Tibial artery (tissue), 4 donors: ENCODE data around the gene FAM156B.
"Not testable (repeated sequence)": the region's sequence is repeated elsewhere in the genome, so short reads cannot be mapped to it uniquely, and the experiment has no call there.

Experiments used
- DNase-seq, 2 donors: peaks; one replicate each; pipeline ENCODE4 v3.0.0-alpha.2; 2019
- H3K27ac ChIP-seq, 2 donors: fragments of 200-600 bp; sonication (generic) in 1 of 2; 1 replicate in 1 of 2; 2 replicates in 1 of 2; pipeline ENCODE4 v1.5.1; 2018 to 2019; ENCODE audit warnings: mild to moderate bottlenecking in 1 of 2
- H3K27me3 ChIP-seq, 2 donors: fragments of 200-600 bp; sonication (generic) in 1 of 2; one replicate each; pipeline versions ENCODE4 v1.5.1 to v1.6.0; 2016 to 2019
- H3K36me3 ChIP-seq, 3 donors: fragments of 200-600 bp; sonication (generic) in 2 of 3; one replicate each; pipeline ENCODE4 v1.5.1; 2016 to 2019; ENCODE audit warnings: mild to moderate bottlenecking in 2 of 3
- H3K4me1 ChIP-seq, 4 donors: fragments of 200-600 bp; sonication (generic) in 2 of 4; 1 replicate in 3 of 4; 2 replicates in 1 of 4; pipeline ENCODE4 v1.5.1; 2016 to 2019
- H3K4me3 ChIP-seq, 2 donors: fragments of 200-600 bp; sonication (generic) in 1 of 2; 1 replicate in 1 of 2; 2 replicates in 1 of 2; pipeline ENCODE4 v1.5.1; 2018 to 2019; ENCODE audit warnings: mild to moderate bottlenecking in 2 of 2
- H3K9me3 ChIP-seq, 3 donors: fragments of 200-600 bp; sonication (generic) in 1 of 3; one replicate each; pipeline ENCODE4 v1.5.1; 2016 to 2019
- CTCF ChIP-seq, 2 experiments: fragments of 200-600 bp in 1 of 2; fragments of 450-650 bp in 1 of 2; IDR thresholded peaks; one replicate each; pipeline ENCODE4 v1.5.1; 2017 to 2019; ENCODE audit warnings: antibody characterized with exemption in 2 of 2, mild to moderate bottlenecking in 1 of 2, moderate library complexity in 1 of 2
- intact Hi-C: fragments of 100-400 bp; cut with DNase I; formaldehyde crosslinking; loops from one replicate; pipeline ENCODE4 v1.15.0; 2023; ENCODE audit warnings: low total_unique reads

Gene FAM156B

DNA sequence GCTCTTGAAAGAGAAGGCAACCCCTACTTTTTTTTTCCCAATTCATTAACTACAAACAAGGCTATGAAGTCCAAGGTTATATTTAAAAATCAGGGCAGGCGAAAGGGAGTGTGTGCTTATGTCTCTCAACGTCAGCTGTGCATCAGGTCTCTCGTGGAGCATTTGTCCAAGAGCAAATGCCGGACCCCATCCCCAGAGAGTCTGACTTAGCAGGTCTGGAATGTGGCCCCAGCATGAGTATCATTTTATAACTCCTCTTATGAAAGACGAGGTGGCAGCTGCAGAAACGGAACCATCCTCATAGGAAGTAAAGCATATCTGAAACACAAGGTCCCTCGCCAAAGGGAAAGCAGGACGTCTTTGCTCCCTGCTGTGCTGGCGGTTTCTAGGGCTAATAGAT lies 16.6 kb downstream of the FAM156B start:
- H3K9me3 ChIP-seq, result not testable (repeated sequence)

DNA sequence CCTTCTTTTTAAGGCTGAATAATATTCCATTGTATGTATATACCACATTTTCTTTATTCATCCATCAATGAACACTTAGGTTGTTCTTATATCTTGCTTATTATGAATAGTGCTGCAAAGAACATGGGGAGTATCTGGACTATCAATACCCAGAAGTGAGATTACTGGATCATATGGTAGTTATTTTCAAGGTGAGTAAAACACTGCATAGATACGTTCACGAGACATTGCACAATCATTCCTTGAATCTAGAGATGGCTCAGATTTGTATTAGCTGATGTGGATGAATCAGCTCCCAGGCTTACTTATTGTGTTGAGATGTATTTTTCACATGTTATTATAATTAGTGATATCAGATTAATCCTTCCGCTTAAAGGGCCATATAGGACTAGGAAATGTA lies 17.6 kb downstream of the FAM156B start:
- H3K9me3 ChIP-seq, H3K27ac ChIP-seq, H3K4me3 ChIP-seq, intact Hi-C loops, H3K27me3 ChIP-seq, DNase-seq, H3K4me1 ChIP-seq, H3K36me3 ChIP-seq: not testable (repeated sequence)

More for the DNA sequence above, 16.6 kb downstream of the FAM156B start:
- H3K27me3 ChIP-seq, H3K27ac ChIP-seq, DNase-seq, H3K4me3 ChIP-seq, intact Hi-C loops, H3K36me3 ChIP-seq, H3K4me1 ChIP-seq: not testable (repeated sequence)

DNA sequence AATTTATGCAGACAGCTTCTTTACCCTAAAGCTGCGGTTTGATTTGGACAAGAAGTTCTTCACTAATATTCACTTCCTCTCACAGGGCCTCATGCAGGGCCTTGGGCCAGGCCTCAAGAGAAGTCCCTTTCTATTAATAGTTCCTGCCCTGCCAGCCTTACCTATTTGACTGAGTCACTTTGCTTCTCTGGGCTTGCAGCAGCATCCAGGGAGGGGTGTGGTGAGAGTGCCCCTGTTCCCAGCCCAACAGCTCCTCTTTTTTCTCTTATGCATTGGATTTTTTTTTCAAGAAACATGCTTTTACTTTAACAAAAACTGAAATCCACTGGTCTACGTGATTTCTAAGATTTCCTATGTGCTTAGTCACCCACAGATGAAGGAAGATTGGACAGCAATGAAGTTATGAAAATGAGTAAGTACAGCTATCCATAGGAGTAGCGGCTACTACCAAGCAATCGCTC lies 26.7 kb downstream of the FAM156B start:
- H3K9me3 ChIP-seq, result no peaks in the 10 kb centered on the region
- H3K4me1 ChIP-seq, result peaks cover 0 to 19% (median 10%) of the 10 kb centered on the region in 4 donors
- H3K36me3 ChIP-seq, result no peaks in the 10 kb centered on the region
- intact Hi-C loops, result no loop called here
- peak overlapping the region; percentile 37 to 55 for H3K27ac ChIP-seq
- no peak for TF ChIP-seq CTCF (IDR thresholded peaks at IDR 0.05)
- H3K4me3 ChIP-seq, result no peak overlapping the region
- peak in 1 of 2 donors; percentile 65 for DNase-seq
- no peaks in the 10 kb centered on the region for H3K27me3 ChIP-seq

- H3K9me3 ChIP-seq, H3K36me3 ChIP-seq, DNase-seq, intact Hi-C loops, H3K27me3 ChIP-seq, H3K4me3 ChIP-seq, H3K27ac ChIP-seq, H3K4me1 ChIP-seq: not testable (repeated sequence)
These were observed 33.1 kb downstream of the FAM156B start for GRCh38 chrX:52930214-52930613.

GRCh38 chrX:52933213-52933612 lies 36.1 kb downstream of the FAM156B start:
- peaks cover 0 to 4% (median 0%) of the 10 kb centered on the region in 4 donors for H3K4me1 ChIP-seq
- no peaks in the 10 kb centered on the region for H3K36me3 ChIP-seq
- intact Hi-C loops, result no loop called here
- no peak overlapping the region for H3K27ac ChIP-seq
- TF ChIP-seq CTCF (IDR thresholded peaks at IDR 0.05), result no peak
- no peak for DNase-seq
- no peak overlapping the region for H3K4me3 ChIP-seq
- H3K9me3 ChIP-seq, result no peaks in the 10 kb centered on the region
- no peaks in the 10 kb centered on the region for H3K27me3 ChIP-seq

- H3K9me3 ChIP-seq, result no peaks in the 10 kb centered on the region
- no peaks in the 10 kb centered on the region for H3K27me3 ChIP-seq
- H3K4me3 ChIP-seq, result peak overlapping the region; percentile 59 to 67
- TF ChIP-seq CTCF (IDR thresholded peaks at IDR 0.05), result no peak
- peak overlapping the region; percentile 90 to 97 for H3K27ac ChIP-seq
- intact Hi-C loops, result no loop called here
- H3K36me3 ChIP-seq, result no peaks in the 10 kb centered on the region
- no peak for DNase-seq
- H3K4me1 ChIP-seq, result peaks cover 0 to 4% (median 0%) of the 10 kb centered on the region in 4 donors
These were observed 37.0 kb downstream of the FAM156B start for GRCh38 chrX:52933976-52934703.

DNA sequence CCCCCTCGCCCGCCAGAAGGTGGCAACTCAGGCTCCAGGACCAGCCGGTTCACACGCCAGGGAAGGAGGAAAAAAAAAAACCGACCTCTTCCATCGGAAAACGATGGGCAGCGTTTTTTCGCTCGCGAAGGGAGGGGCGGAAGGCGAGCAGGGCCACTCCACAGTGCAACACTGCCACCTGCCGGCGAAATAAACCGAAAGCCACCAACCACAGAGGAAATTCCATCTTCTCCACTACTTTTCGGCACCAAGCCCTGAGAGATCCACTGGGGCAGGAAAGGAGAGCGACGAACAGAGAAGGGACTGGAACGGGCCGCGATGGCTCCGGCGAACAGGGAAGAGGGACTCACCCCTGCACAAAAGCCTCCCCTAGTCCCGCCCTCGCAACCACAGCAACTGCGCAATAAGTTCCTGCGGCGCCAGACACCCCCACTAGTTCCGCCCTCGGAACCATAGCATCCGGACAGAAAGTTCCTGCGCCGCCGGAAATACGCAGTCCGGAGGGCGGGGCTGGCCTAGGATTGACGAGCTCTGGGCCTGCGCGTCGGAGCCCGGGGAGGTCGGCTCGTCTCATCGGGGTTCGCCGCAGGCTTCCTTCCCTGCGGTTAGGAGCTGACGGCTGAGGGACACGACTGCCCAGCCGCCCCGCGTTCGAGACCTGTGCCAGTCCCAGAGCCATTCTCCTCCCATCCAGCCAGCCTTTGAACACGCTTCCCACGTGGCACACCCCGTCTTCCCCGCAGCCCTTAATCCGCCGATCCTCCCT lies 37.8 kb downstream of the FAM156B start:
- intact Hi-C loops, result no loop called here
- Histone ChIP-seq H3K4me3 (peak overlapping the region; percentile 59 to 67), H3K36me3 (no peaks in the 10 kb centered on the region), H3K9me3 (no peaks in the 10 kb centered on the region), H3K4me1 (peaks cover 0 to 4% (median 0%) of the 10 kb centered on the region in 4 donors), H3K27me3 (no peaks in the 10 kb centered on the region), H3K27ac (peak overlapping the region; percentile 90 to 97)
- TF ChIP-seq CTCF (IDR thresholded peaks at IDR 0.05), result peak; percentile 73 to 96
- DNase-seq, result peak; percentile 87 to 94

DNA sequence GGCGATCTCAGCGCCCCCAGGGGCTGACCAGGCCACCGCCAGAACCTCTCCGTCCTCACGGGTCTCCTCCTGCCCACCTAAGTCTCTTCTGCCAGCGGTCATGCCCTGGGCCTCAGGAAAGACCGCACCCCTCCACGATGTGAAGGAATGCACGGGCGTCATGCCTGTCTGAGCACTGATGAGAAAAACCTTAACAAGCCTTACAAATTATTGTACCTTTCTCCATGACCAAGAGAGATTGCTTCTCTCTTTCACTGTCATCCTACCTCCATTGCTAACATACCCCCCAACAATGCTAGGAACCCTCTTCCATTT lies 38.3 kb downstream of the FAM156B start:
- H3K4me1 ChIP-seq, H3K27me3 ChIP-seq, DNase-seq, H3K9me3 ChIP-seq, H3K36me3 ChIP-seq, intact Hi-C loops: not testable (repeated sequence)
- Histone ChIP-seq H3K27ac (peak overlapping the region; percentile 90 to 97), H3K4me3 (peak overlapping the region; percentile 59 to 67)

GRCh38 chrX:52940704-52941103 lies 43.6 kb downstream of the FAM156B start:
- H3K36me3 ChIP-seq, H3K4me3 ChIP-seq, DNase-seq, H3K27ac ChIP-seq, intact Hi-C loops, H3K4me1 ChIP-seq, H3K27me3 ChIP-seq, H3K9me3 ChIP-seq: not testable (repeated sequence)

GRCh38 chrX:52941728-52942127 lies 44.6 kb downstream of the FAM156B start:
- H3K4me3 ChIP-seq, H3K9me3 ChIP-seq, H3K27me3 ChIP-seq, H3K4me1 ChIP-seq, H3K27ac ChIP-seq, DNase-seq, intact Hi-C loops, H3K36me3 ChIP-seq: not testable (repeated sequence)
